ENCODE results near the gene SEMA3C.

The SEMA3C gene

DNA sequence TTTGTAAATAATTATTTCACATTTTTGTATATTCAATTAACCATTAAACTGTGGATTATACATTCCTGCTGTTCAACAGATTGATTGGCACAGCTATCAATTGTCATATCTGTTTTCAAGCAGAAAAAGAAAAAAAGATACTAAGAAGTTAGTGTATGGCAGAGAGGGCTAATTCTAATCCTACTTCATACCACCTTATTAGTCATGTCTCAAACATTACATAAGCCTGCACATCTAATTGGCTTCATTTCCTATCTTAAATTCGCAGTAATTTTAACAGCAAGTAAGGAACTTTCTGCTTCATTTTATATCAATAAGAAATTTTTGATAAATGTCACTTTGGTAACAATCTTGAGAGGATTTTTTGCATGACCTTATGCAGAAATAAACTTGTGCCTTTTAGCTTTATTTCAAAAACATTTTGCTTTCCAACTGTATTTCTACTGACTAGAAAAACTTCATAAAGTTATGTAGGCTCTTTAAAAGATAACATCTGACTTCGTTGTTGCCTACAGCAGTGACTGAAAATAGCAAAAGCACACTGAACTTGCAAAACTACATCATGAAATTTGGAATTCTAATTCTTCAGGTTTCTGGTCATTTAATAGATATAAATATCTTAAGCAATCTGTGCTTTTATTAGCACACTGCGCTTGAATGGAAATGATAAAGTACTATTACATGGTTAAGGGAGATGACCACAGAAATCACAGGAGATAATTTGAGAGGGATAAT is 111.5 kb downstream of the SEMA3C start:
- H3K4me3 ChIP-seq (ENCODE audit: low read depth in 1 of 2, low read length in 2 of 2), result no peak overlapping the region
- no peaks in the 10 kb centered on the region for H3K27me3 ChIP-seq (ENCODE audit: insufficient read depth, low read length, poor library complexity)
- H3K27ac ChIP-seq (ENCODE audit: low read length), result no peak overlapping the region
- no peaks in the 10 kb centered on the region for H3K9me3 ChIP-seq (ENCODE audit: insufficient read depth, low read length, severe bottlenecking)
- H2AFZ ChIP-seq (ENCODE audit: low read depth, low read length), result no peak overlapping the region
- no peaks in the 10 kb centered on the region for H3K79me2 ChIP-seq (ENCODE audit: insufficient read depth, low read length)
- H3K4me2 ChIP-seq (ENCODE audit: insufficient read depth, low read length), result no peak overlapping the region
- no peak overlapping the region for H3K9ac ChIP-seq (ENCODE audit: low read depth, low read length)
- TF ChIP-seq, protein P1, sequence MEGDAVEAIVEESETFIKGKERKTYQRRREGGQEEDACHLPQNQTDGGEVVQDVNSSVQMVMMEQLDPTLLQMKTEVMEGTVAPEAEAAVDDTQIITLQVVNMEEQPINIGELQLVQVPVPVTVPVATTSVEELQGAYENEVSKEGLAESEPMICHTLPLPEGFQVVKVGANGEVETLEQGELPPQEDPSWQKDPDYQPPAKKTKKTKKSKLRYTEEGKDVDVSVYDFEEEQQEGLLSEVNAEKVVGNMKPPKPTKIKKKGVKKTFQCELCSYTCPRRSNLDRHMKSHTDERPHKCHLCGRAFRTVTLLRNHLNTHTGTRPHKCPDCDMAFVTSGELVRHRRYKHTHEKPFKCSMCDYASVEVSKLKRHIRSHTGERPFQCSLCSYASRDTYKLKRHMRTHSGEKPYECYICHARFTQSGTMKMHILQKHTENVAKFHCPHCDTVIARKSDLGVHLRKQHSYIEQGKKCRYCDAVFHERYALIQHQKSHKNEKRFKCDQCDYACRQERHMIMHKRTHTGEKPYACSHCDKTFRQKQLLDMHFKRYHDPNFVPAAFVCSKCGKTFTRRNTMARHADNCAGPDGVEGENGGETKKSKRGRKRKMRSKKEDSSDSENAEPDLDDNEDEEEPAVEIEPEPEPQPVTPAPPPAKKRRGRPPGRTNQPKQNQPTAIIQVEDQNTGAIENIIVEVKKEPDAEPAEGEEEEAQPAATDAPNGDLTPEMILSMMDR (IDR thresholded peaks at IDR 0.05; ENCODE audit: borderline replicate concordance, extremely low read depth, low read length, poor library complexity, severe bottlenecking), result no peak
- TF ChIP-seq EZH2 (IDR thresholded peaks at IDR 0.05; ENCODE audit: borderline replicate concordance, low read depth, low read length, severe bottlenecking), result no peak
- DNase-seq (no peak), ATAC-seq (ENCODE audit: insufficient read depth, low read depth) (no peak)
- no peaks in the 10 kb centered on the region for H3K36me3 ChIP-seq (ENCODE audit: insufficient read depth, low read length)
- no peaks in the 10 kb centered on the region for H4K20me1 ChIP-seq (ENCODE audit: insufficient read depth, low read length)
- H3K4me1 ChIP-seq (ENCODE audit: insufficient read depth, low read length), result no peaks in the 10 kb centered on the region

DNA sequence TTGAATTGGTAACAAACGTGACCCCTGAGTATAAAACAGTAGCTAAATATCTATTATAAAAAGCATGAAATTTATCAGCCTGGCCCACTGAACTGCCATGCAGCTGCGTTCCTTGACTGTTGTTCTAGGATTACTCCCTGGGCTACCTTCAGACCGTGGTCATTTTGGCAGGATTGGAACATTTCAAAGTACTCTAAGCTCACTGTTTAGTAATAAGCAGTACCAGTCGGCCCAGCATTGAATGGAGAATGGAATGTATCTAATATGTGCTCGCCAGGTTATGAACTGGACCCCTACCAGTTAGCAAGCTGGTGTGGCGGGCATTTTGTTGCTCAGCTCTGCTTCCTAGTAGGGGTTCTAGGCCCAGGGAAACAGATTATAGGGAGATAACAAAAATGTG is 112.2 kb downstream of the SEMA3C start:
- ATAC-seq (ENCODE audit: insufficient read depth, low read depth), result no peak
- no peak overlapping the region for H3K27ac ChIP-seq (ENCODE audit: low read length)
- no peaks in the 10 kb centered on the region for H3K79me2 ChIP-seq (ENCODE audit: insufficient read depth, low read length)

DNA sequence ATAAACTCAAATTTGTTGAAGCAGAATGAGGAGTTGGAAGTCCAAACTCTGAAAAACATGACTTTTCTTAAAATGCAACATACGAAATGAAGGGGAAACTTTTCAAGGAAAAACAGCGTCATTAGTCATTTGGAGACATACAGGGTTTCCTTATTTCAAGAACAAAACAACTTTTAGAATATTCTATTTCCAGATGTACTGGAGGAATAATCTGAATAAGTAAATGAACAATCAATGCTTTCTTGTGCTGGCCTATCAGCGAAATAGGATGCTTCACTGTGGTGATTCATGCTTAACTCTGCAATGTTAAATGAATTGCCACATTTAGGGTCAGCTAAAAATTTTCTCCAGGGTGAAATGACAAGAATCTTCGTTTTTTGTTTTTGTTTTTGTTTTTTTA is 114.3 kb downstream of the SEMA3C start:
- Histone ChIP-seq H3K9me3 (ENCODE audit: insufficient read depth, low read length, severe bottlenecking) (no peaks in the 10 kb centered on the region), H3K27ac (ENCODE audit: low read length) (no peak overlapping the region), H3K27me3 (ENCODE audit: insufficient read depth, low read length, poor library complexity) (no peaks in the 10 kb centered on the region), H4K20me1 (ENCODE audit: insufficient read depth, low read length) (no peaks in the 10 kb centered on the region), H3K36me3 (ENCODE audit: insufficient read depth, low read length) (no peaks in the 10 kb centered on the region), H3K9ac (ENCODE audit: low read depth, low read length) (no peak overlapping the region), H3K4me2 (ENCODE audit: insufficient read depth, low read length) (no peak overlapping the region), H3K4me1 (ENCODE audit: insufficient read depth, low read length) (no peaks in the 10 kb centered on the region), H3K4me3 (ENCODE audit: low read depth in 1 of 2, low read length in 2 of 2) (no peak overlapping the region), H2AFZ (ENCODE audit: low read depth, low read length) (no peak overlapping the region), H3K79me2 (ENCODE audit: insufficient read depth, low read length) (no peaks in the 10 kb centered on the region)
- TF ChIP-seq EZH2 (IDR thresholded peaks at IDR 0.05; ENCODE audit: borderline replicate concordance, low read depth, low read length, severe bottlenecking), result no peak
- TF ChIP-seq, protein P1 (IDR thresholded peaks at IDR 0.05; ENCODE audit: borderline replicate concordance, extremely low read depth, low read length, poor library complexity, severe bottlenecking), result no peak
- ATAC-seq (ENCODE audit: insufficient read depth, low read depth), result no peak
- no peak for DNase-seq

More for the DNA sequence above, 112.2 kb downstream of the SEMA3C start:
- no peaks in the 10 kb centered on the region for H3K9me3 ChIP-seq (ENCODE audit: insufficient read depth, low read length, severe bottlenecking)
- no peaks in the 10 kb centered on the region for H3K27me3 ChIP-seq (ENCODE audit: insufficient read depth, low read length, poor library complexity)
- no peak overlapping the region for H3K9ac ChIP-seq (ENCODE audit: low read depth, low read length)
- H3K4me1 ChIP-seq (ENCODE audit: insufficient read depth, low read length), result no peaks in the 10 kb centered on the region
- no peak overlapping the region for H3K4me3 ChIP-seq (ENCODE audit: low read depth in 1 of 2, low read length in 2 of 2)
- H4K20me1 ChIP-seq (ENCODE audit: insufficient read depth, low read length), result no peaks in the 10 kb centered on the region
- no peak for DNase-seq
- H3K36me3 ChIP-seq (ENCODE audit: insufficient read depth, low read length), result no peaks in the 10 kb centered on the region
- TF ChIP-seq, protein P1 (IDR thresholded peaks at IDR 0.05; ENCODE audit: borderline replicate concordance, extremely low read depth, low read length, poor library complexity, severe bottlenecking), result no peak
- TF ChIP-seq EZH2 (IDR thresholded peaks at IDR 0.05; ENCODE audit: borderline replicate concordance, low read depth, low read length, severe bottlenecking), result no peak
- H3K4me2 ChIP-seq (ENCODE audit: insufficient read depth, low read length), result no peak overlapping the region
- H2AFZ ChIP-seq (ENCODE audit: low read depth, low read length), result no peak overlapping the region
